AG04449 (cell line): ENCODE results near the gene LCN2.

ENCODE experiments used
- CTCF ChIA-PET: fragments of 350-600 bp; formaldehyde crosslinking; extraction: SDS; loops from one replicate; lab custom pipeline; 2021; ENCODE audit warnings: antibody characterized with exemption; lab: Yijun Ruan, JAX
- POLR2A ChIA-PET: fragments of 400-600, 350-600 bp; formaldehyde crosslinking; extraction: SDS; loops from one replicate; lab custom pipeline; 2020; ENCODE audit warnings: antibody characterized with exemption, inconsistent platforms; lab: Yijun Ruan, JAX
- DNase-seq: peaks from one replicate; pipeline ENCODE4 v3.0.0-alpha.2; 2010; ENCODE audit warnings: low read depth, low spot score
- H3K4me3 ChIP-seq: 2 replicates; pipeline ENCODE4 v1.5.1; 2011; ENCODE audit warnings: low read depth, mild to moderate bottlenecking, control low read depth, low read length
- TF ChIP-seq, protein P1 (sequence below): IDR thresholded peaks from one replicate; pipeline ENCODE4 v1.5.1; 2011; ENCODE audit warnings: mild to moderate bottlenecking, moderate library complexity, low read length, control low read depth, inconsistent platforms; ENCODE audit not compliant: insufficient read depth; ENCODE audit errors: missing control alignments

Gene LCN2

DNA sequence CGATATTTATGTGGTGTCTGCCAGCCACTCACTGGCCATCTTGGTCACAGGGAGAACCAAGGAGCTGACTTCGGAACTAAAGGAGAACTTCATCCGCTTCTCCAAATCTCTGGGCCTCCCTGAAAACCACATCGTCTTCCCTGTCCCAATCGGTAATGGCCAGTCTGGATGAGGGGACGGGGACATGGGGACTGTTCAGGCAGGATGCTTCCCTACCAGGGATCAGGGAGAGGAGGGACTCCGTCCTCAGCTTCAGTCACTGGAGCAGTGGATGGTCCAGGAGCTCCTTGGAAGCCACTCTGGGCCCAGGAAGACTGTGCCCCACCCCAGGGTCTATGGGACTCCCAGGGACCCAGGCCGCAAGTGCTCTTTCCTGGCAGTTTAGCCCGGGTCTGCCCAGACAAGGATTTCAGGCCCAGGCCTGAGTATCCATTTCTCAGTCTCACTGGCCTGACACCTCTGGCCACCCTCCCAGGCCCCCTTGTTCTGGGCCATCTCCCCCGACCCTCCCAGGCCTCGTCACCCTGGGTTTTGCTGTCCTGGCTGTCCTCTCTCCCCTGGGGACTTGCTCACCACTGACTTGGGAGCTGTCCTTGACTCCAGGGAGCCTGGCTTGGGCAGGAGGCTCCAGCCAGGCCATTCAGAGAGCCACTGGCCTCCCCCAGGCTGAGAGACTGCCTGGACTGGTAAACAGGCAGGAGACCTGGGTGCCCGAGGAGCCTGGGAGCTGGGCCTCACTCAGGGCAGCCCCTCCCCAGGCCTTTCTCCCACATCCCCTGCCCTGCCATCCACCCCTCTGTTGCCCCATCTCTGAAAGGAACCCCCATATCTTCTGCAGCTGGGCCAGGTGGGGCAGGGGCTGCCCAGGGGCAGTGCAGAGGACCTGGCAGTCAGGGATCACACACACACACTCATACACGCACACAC lies 3.1 kb downstream of the LCN2 start:
- DNase-seq = no peak
- ChIA-PET CTCF (interaction anchor here (1.1 to 1.2 kb wide), 2 partner anchors 23 to 35 kb away, joined by 3 to 9 read pairs; no protein-coding TSS in a partner anchor), POLR2A (no interaction called here)
- H3K4me3 ChIP-seq = no peak overlapping the region
- TF ChIP-seq, protein P1, sequence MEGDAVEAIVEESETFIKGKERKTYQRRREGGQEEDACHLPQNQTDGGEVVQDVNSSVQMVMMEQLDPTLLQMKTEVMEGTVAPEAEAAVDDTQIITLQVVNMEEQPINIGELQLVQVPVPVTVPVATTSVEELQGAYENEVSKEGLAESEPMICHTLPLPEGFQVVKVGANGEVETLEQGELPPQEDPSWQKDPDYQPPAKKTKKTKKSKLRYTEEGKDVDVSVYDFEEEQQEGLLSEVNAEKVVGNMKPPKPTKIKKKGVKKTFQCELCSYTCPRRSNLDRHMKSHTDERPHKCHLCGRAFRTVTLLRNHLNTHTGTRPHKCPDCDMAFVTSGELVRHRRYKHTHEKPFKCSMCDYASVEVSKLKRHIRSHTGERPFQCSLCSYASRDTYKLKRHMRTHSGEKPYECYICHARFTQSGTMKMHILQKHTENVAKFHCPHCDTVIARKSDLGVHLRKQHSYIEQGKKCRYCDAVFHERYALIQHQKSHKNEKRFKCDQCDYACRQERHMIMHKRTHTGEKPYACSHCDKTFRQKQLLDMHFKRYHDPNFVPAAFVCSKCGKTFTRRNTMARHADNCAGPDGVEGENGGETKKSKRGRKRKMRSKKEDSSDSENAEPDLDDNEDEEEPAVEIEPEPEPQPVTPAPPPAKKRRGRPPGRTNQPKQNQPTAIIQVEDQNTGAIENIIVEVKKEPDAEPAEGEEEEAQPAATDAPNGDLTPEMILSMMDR = no peak

DNA sequence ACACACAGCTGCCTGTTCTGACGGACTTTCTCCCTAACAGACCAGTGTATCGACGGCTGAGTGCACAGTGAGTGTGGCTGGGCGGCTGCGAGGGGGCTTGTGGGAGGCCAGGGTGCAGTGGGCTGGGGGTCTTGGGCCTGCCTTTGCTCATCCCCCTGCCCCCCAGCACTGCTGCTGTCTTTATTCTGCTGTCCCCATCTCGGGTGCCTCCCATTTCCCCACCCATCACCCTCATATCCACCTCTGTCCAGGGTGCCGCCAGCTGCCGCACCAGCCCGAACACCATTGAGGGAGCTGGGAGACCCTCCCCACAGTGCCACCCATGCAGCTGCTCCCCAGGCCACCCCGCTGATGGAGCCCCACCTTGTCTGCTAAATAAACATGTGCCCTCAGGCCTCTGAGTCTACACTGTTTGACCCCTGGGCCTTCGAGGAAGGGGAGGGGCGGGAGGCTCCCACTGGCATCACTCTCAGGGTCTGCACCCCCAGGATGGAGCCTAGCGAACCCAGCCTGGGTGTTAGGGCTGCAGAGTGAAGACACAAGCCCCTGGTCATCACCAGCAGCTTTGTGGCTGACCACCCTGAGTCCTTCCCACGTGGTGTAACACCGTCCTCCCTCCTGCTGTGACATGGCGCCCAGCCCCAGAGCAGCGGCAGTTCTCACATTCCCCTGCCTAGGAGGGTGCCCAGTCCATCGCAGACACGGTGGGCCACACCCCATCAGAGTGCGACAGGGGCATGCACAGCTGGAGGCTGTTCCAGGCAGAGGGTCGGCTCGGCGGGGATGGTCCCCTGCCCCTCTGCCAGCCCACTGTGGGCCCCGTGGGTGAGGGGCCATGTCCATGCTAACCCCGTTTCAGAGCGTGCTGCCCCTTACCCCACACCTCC lies 4.0 kb downstream of the LCN2 start:
- TF ChIP-seq, protein P1 = no peak
- DNase-seq = no peak
- POLR2A ChIA-PET = no interaction called here
- CTCF ChIA-PET = interaction anchor here (1.1 to 1.2 kb wide), 2 partner anchors 24 to 35 kb away, joined by 3 to 9 read pairs; no protein-coding TSS in a partner anchor
- no peak overlapping the region for H3K4me3 ChIP-seq

DNA sequence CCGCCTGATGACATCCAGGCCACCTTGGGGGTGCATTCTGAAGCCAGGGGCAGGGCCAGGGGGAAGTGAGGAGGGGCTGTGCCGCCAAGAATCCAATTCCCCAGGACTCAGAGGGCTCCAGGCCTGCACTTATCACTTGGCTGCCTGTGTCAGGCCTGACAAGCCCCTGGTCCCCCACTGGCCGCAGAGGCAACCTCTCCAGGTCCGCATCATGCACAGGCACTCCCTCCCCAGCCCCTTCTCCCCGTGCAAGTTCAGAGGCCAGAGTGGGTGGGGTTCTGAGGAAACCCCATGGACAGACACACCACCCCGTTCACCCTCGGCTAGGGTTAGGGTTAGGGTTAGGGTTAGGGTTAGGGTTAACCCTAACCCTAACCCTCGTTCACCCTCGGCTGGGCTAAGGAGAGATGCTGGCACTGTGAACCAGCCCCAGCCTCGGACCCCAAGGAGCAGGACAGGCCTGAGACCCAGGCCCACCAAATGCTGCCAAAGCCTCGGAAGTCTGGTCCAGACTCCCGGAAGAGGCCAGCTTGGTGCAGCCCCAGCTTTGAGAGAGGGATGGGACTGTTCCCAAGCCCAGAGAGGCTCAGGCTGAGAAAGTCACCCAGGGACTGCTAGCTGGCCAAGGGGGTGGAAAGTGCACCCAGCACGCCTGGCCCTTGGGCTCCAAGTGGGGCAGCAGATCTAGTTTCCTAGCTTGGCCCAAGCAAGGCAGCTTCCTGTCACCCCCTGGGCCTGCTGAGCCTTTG lies 4.9 kb downstream of the LCN2 start:
- TF ChIP-seq, protein P1 = no peak
- CTCF ChIA-PET = no interaction called here
- DNase-seq = no peak
- POLR2A ChIA-PET = no interaction called here
- H3K4me3 ChIP-seq = no peak overlapping the region

DNA sequence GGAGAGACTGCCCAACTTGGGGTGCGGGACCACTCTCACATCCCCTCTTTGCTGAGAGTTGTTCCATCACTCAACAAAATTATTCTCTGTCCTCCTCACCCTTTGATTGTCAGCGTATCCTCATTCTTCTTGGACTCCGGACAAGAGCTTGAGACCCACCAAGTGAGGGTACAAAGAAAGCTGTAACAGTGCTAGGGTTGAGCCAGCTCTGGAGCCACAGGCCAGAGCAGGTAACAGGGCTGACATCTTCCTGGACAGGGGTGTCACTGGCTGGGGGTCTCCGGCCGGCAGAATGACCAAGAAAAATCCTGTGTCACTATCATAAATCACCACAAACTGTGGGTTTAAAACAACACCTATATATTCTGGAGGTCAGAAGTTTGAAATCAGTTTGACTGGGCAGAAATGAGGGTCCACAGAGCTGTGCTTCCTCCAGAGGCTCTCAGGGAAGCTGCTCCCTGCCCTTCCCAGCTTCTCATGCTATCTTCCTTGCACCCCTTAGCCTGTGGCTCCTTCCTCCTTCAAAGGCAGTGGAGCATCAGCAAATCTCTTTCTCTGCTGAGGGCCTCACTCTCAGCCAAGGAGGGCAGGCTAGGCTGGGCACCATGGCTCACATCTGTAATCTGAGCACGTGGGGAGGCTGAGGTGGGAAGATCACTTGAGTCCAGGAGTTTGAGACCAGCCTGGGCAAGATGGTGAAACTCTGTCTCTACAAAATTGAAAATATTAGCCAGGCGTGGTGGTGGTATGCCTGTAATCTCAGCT lies 6.7 kb downstream of the LCN2 start:
- ChIA-PET POLR2A (no interaction called here), CTCF (no interaction called here)
- no peak overlapping the region for H3K4me3 ChIP-seq
- no peak for DNase-seq
- TF ChIP-seq, protein P1 = no peak

DNA sequence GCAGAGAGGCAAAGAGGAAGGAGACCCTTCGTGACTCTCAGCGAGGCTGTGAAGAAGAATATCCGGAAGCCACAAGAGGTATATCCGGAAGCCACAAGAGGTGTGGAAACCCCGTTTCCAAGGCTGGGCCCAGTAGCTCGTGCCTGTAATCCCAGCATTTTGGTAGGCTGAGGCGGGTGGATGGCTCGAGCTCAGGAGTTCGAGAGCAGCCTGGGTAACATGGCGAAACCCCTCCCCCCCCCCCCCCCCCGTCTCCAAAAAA lies 10.2 kb downstream of the LCN2 start:
- POLR2A ChIA-PET = interaction anchor here (0.6 kb wide), 1 partner anchor 43 kb away, joined by 3 read pairs; no protein-coding TSS in a partner anchor
- peak overlapping the region; percentile 61 for H3K4me3 ChIP-seq
- CTCF ChIA-PET = interaction anchor here (1.4 to 2.4 kb wide), 2 partner anchors 35 to 42 kb away, joined by 5 to 9 read pairs; no protein-coding TSS in a partner anchor
- TF ChIP-seq, protein P1 = no peak
- no peak for DNase-seq
